ENCODE measurements around the gene IFT43.

DNA sequence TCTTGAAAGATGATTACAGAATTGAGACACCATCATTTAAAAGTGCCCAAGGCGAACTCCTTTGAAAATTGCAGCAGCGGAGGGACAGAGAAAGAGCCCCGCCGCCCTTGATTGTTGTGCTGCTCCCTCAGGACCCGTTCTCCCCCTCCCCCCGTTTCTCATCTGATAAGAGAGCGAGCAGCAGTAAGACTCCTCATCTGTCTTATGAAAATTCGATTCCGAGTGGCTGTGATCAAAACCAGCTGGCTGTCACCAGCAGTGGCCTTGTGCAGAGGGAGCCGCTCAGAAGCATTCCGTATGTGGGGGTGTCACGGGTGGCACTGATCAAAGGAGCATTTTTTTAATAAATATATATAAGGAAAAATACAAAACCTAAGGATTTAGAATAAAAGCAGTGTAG lies 88.2 kb downstream of the IFT43 start:
- TF ChIP-seq COPS2 (conservative IDR thresholded peaks at IDR 0.05) (no peak), E2F6 (IDR thresholded peaks at IDR 0.05; ENCODE audit: borderline replicate concordance in 1 of 2, extremely low read depth in 1 of 2, insufficient read depth in 1 of 2, insufficient read length in 1 of 2, low read depth in 1 of 2, low read length in 1 of 2, poor library complexity in 1 of 2, severe bottlenecking in 1 of 2) (no peak), MEIS2 (IDR thresholded peaks at IDR 0.05; ENCODE audit: partially characterized antibody) (no peak), ZNF140 (CRISPR knock-in tag; IDR thresholded peaks at IDR 0.05) (no peak), SNAPC5 (CRISPR knock-in tag; IDR thresholded peaks at IDR 0.05) (no peak), RFX5 (IDR thresholded peaks at IDR 0.05; ENCODE audit: low read depth, low read length) (no peak), POLR2A (conservative IDR thresholded peaks at IDR 0.05) (no peak)

All from K562 (cell line).